ENCODE data around the gene PLSCR1.

- no peak for TF ChIP-seq CTCF (IDR thresholded peaks at IDR 0.05 in 8 of 11, conservative IDR thresholded peaks at IDR 0.05 in 3 of 11)
- no peak for TF ChIP-seq POLR2A (IDR thresholded peaks at IDR 0.05)
- TF ChIP-seq POLR2AphosphoS5 (IDR thresholded peaks at IDR 0.05): no peak
These were observed 38.9 kb downstream of the PLSCR1 start for GRCh38 chr3:146505516-146505915.
